ENCODE data around the gene CDH15.
"Not testable (repeated sequence)": the region's sequence is repeated elsewhere in the genome, so short reads cannot be mapped to it uniquely, and the experiment has no call there.

Gene CDH15

GRCh38 chr16:89153848-89154271 is 17.7 kb upstream of the CDH15 start:
- intact Hi-C loops (cut with DNase I): no loop called here
- no peak for DNase-seq

GRCh38 chr16:89154390-89155183 is 17.0 kb upstream of the CDH15 start:
- intact Hi-C loops (cut with DNase I): no loop called here
- peak in 1 of 42 donors; percentile 37 for DNase-seq

- intact Hi-C loops (cut with DNase I): no loop called here
- DNase-seq: peak in 13 of 42 donors; percentile 14 to 53 (median 35)
These were observed 16.3 kb upstream of the CDH15 start for GRCh38 chr16:89155184-89155679.

- intact Hi-C loops (cut with DNase I): no loop called here
- peak in 7 of 42 donors; percentile 17 to 43 (median 34) for DNase-seq
These were observed 15.5 kb upstream of the CDH15 start for GRCh38 chr16:89155851-89156739.

GRCh38 chr16:89156740-89157645 is 14.6 kb upstream of the CDH15 start:
- intact Hi-C loops (cut with DNase I): no loop called here
- no peak for DNase-seq

- intact Hi-C loops (cut with DNase I): no loop called here
- no peak for DNase-seq
These were observed 13.8 kb upstream of the CDH15 start for GRCh38 chr16:89157778-89158177.

- intact Hi-C loops (cut with DNase I): no loop called here
- DNase-seq: no peak
These were observed 12.3 kb upstream of the CDH15 start for GRCh38 chr16:89159066-89159849.

GRCh38 chr16:89159850-89160354 is 11.6 kb upstream of the CDH15 start:
- no peak for DNase-seq
- intact Hi-C loops (cut with DNase I): no loop called here

GRCh38 chr16:89160977-89161701 is 10.4 kb upstream of the CDH15 start:
- intact Hi-C loops (cut with DNase I): no loop called here
- DNase-seq: no peak

- DNase-seq: no peak
- intact Hi-C loops (cut with DNase I): no loop called here
These were observed 9.5 kb upstream of the CDH15 start for GRCh38 chr16:89161763-89162713.

- DNase-seq: no peak
- intact Hi-C loops (cut with DNase I): no loop called here
These were observed 8.3 kb upstream of the CDH15 start for GRCh38 chr16:89163297-89163696.

GRCh38 chr16:89164436-89164835 is 7.1 kb upstream of the CDH15 start:
- intact Hi-C loops (cut with DNase I): no loop called here
- no peak for DNase-seq

GRCh38 chr16:89164847-89165680 is 6.5 kb upstream of the CDH15 start:
- intact Hi-C loops (cut with DNase I): no loop called here
- no peak for DNase-seq

GRCh38 chr16:89165681-89165979 is 5.9 kb upstream of the CDH15 start:
- DNase-seq: not testable (repeated sequence)

GRCh38 chr16:89166696-89167424 is 4.7 kb upstream of the CDH15 start:
- intact Hi-C loops (cut with DNase I): no loop called here
- DNase-seq: no peak

More at GRCh38 chr16:89165681-89165979, 5.9 kb upstream of the CDH15 start:
- intact Hi-C loops (cut with DNase I): not testable (repeated sequence)
